Measurements from ENCODE around the gene ATP13A5. TPM values are rescaled to one million over a fixed set of nuclear protein-coding genes. Genes with fewer than 3 reads are reported as not detected.
A peak's percentile ranks its signal among the peaks of the same experiment; 100 is the strongest.

Gene ATP13A5
- total RNA-seq, 1 experiment from 2014 or later: not detected

DNA sequence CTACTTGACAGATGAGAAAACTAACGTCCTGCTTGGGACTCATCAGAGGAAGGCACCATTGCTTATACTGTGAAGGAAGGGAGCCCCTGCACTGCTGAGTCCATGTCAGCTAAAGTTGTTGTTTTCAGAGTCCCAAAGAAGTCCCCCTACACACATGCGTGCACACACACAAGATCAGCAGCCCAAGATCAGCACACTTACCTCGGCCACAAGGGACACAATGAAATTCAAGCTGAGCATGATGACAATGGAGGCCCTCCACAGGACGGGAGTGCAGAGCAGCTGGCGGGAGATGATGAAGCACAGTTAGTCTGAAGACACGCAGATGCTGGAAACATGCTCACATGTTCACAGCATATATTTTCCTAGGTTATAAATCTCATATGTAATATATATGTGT lies 28.6 kb upstream of the ATP13A5 start:
- no TSS peak for BruUV-seq (replicated peaks)
- no peak for TF ChIP-seq CTCF (IDR thresholded peaks at IDR 0.05; ENCODE audit: unreplicated experiment)
- Mint-ChIP-seq H3K4me3 (ENCODE audit: low read depth, unreplicated experiment) (no peak overlapping the region), H3K27me3 (ENCODE audit: unreplicated experiment) (no peaks in the 10 kb centered on the region), H3K4me1 (ENCODE audit: low read depth, unreplicated experiment) (no peaks in the 10 kb centered on the region), H3K27ac (ENCODE audit: unreplicated experiment) (no peak overlapping the region), H3K36me3 (ENCODE audit: insufficient read depth, unreplicated experiment) (no peaks in the 10 kb centered on the region), H3K9me3 (ENCODE audit: low read depth, unreplicated experiment) (no peaks in the 10 kb centered on the region)
- intact Hi-C loops (cut with micrococcal nuclease; ENCODE audit: unreplicated experiment): no loop called here
- DNase-seq: no peak
- CTCF ChIA-PET: no interaction called here

- Mint-ChIP-seq H3K27ac (ENCODE audit: unreplicated experiment) (no peak overlapping the region), H3K27me3 (ENCODE audit: unreplicated experiment) (no peaks in the 10 kb centered on the region), H3K36me3 (ENCODE audit: insufficient read depth, unreplicated experiment) (no peaks in the 10 kb centered on the region), H3K4me3 (ENCODE audit: low read depth, unreplicated experiment) (no peak overlapping the region), H3K9me3 (ENCODE audit: low read depth, unreplicated experiment) (no peaks in the 10 kb centered on the region), H3K4me1 (ENCODE audit: low read depth, unreplicated experiment) (peaks cover 13% of the 10 kb centered on the region)
- intact Hi-C loops (cut with micrococcal nuclease; ENCODE audit: unreplicated experiment): no loop called here
- BruUV-seq (replicated peaks): no TSS peak
- no peak for TF ChIP-seq CTCF (IDR thresholded peaks at IDR 0.05; ENCODE audit: unreplicated experiment)
- CTCF ChIA-PET: no interaction called here
- DNase-seq: no peak
These were observed 24.8 kb upstream of the ATP13A5 start for GRCh38 chr3:193403307-193403706.

DNA sequence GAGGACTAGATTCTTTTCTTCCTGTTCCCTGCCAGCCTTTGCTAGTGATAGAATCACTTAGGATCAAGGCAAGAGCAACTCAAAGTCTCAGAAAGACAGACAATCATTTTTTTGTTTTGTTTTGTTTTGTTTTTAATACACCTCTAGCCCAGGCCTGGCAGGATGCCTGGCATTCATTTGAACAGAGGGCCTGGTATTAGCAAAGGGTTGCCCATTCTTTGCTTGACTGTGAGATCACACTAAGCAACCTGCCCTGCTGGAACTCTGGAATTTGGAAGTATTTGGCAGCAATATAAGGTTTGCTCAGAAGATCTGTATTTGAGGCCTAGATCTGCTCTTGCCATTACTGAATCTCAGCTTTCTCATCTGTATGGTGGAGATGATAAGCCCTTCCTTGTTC lies 21.8 kb upstream of the ATP13A5 start:
- Mint-ChIP-seq H3K9me3 (ENCODE audit: low read depth, unreplicated experiment) (peaks cover 7% of the 10 kb centered on the region), H3K27me3 (ENCODE audit: unreplicated experiment) (no peaks in the 10 kb centered on the region), H3K4me1 (ENCODE audit: low read depth, unreplicated experiment) (peaks cover 13% of the 10 kb centered on the region), H3K36me3 (ENCODE audit: insufficient read depth, unreplicated experiment) (no peaks in the 10 kb centered on the region), H3K27ac (ENCODE audit: unreplicated experiment) (peak overlapping the region; percentile 26), H3K4me3 (ENCODE audit: low read depth, unreplicated experiment) (no peak overlapping the region)
- BruUV-seq (replicated peaks): no TSS peak
- intact Hi-C loops (cut with micrococcal nuclease; ENCODE audit: unreplicated experiment): no loop called here
- peak; percentile 57 for DNase-seq
- TF ChIP-seq CTCF (IDR thresholded peaks at IDR 0.05; ENCODE audit: unreplicated experiment): no peak
- CTCF ChIA-PET: interaction anchor here (0.7 to 0.8 kb wide), 2 partner anchors 9 to 368 kb away, joined by 3 to 4 read pairs; no protein-coding TSS in a partner anchor

DNA sequence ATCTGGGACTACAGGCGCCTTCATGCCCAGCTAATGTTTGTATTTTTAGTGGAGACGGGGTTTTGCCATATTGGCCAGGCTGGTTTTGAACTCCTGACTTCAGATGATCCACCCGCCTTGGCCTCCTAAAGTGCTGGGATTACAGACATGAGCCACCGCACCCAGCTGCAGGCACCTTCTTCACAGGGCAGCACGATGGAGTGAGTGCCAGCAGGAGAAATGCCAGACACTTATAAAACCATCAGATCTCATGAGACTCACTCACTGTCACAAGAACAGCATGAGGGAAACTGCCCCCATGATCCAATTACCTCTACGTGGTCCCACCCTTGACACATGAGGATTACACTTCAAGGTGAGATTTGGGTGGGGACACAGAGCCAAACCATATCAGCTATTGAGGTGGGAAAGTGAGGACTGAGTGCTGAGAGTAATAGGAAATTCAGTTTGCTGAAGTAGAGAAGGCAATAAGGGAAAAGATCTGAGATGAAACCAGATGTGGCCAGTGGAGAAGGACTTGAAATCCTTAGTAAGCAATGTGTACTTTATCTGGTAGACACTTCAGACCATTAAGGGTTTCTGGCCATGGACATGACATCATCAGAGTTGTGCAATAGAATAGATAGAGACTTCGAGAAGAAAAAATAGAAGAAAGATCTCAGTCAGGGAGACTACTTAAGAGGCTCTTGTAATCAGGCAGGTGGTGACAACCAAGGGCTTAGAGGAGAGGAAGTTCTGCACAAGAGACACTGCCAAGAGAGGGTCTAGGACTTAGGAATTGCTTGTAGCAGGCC lies 18.1 kb upstream of the ATP13A5 start:
- Mint-ChIP-seq H3K4me1 (ENCODE audit: low read depth, unreplicated experiment) (peaks cover 13% of the 10 kb centered on the region), H3K36me3 (ENCODE audit: insufficient read depth, unreplicated experiment) (no peaks in the 10 kb centered on the region), H3K4me3 (ENCODE audit: low read depth, unreplicated experiment) (no peak overlapping the region), H3K27me3 (ENCODE audit: unreplicated experiment) (no peaks in the 10 kb centered on the region), H3K27ac (ENCODE audit: unreplicated experiment) (no peak overlapping the region), H3K9me3 (ENCODE audit: low read depth, unreplicated experiment) (peaks cover 7% of the 10 kb centered on the region)
- intact Hi-C loops (cut with micrococcal nuclease; ENCODE audit: unreplicated experiment): no loop called here
- BruUV-seq (replicated peaks): no TSS peak
- no peak for DNase-seq
- CTCF ChIA-PET: no interaction called here
- no peak for TF ChIP-seq CTCF (IDR thresholded peaks at IDR 0.05; ENCODE audit: unreplicated experiment)
